NOMO-1 (cell line): ENCODE results near the gene PIANP.
"Not testable (repeated sequence)": the region's sequence is repeated elsewhere in the genome, so short reads cannot be mapped to it uniquely, and the experiment has no call there.

Experiments used
- DNase-seq, 2 experiments: peaks; one replicate each; lab custom pipeline; 2025; ENCODE audit not compliant: unreplicated experiment in 2 of 2; lab: John Stamatoyannopoulos, UW

PIANP gene

GRCh38 chr12:6708351-6708750 lies 7.7 kb upstream of the PIANP start:
- not testable (repeated sequence) for DNase-seq

DNA sequence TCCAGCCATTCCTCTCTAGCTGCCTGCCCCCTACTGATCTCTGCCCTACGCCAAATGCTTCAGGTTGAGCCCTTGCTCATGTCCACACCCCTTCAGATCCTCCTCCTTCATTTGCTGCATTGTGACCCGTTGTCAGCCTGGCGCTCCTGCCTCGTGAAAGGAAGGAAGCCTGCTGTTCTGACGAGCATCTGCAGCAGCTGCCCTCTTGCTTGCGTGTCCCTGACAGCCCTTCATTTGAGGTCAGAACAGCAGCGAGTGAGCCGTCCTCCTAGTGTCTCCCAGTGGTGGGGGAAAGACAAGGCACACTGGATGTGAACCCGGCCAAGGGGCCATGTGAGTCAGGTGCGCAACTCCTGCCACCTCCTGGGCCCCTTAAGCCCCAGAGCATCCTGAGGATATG lies 3.0 kb upstream of the PIANP start:
- no peak for DNase-seq

DNA sequence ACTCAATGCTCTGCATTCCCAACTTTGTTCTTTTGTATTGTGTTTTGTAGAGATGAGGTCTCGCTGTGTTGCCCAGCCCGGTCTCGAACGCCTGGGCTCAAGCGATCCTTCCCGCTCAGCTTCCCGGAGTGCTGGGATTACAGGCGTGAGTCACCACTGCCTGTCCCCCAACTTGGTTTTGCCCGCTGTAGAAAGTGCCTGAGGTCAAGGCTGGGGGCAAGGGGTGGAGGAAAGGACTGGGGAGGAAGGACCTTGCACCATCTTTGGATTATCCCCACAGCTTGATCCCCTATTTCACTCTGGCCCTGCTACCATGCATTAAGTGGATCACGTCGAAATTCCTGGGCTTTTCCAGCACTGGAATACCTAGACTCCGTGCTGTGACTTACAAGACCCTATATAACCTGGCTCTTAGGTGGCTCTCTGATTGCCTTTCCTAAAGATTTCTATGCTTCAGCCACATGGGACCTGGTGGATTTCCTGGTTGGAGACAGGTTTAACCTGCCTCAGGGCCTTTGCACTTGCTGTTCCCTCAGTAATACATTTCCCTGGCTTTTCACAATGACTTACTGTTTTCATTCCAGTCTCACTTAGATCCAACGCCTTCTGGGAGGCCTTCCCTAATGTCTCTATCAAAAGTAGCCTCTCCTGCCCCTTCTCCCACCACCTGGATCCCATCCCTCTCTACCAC lies 608 bp upstream of the PIANP start:
- DNase-seq = no peak

- DNase-seq = no peak
Observed at GRCh38 chr12:6699989-6700645, 498 bp downstream of the PIANP start.

DNA sequence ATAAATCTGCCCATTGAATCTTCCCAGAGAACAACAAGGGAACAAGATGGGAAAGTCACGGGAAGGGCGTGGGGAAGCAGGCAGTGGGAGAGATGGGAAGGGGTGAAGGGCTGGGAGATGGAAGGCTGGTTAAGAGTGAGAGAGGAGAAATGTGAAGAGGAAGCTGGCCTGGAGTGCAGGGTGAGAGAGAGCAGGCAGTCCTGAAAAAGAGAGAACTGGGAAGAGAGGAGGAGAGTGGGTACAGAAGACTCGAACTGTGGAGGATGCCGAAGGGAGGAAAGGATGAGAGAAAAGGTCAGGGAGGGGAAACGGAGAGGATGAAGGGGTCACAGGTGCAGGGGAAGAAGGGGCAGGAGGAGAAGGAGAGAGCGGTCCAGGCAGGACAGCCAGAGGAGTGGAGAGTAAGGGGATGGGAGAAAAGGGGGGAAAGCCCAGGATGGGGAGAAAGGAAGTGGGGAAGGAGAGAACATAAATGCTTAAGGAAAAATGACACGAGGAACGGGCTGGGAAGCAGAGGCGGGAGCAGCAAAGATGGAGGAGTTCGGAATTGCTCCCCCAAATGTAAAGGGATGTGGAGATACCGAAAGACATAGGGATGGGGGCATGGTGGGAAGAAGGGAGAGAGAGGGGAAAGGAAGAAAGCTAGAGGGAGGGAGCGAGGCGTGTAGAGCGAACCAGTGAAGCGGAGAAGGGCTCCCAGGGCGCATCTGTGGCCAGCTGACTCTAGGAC lies 1.2 kb downstream of the PIANP start:
- DNase-seq = no peak

DNA sequence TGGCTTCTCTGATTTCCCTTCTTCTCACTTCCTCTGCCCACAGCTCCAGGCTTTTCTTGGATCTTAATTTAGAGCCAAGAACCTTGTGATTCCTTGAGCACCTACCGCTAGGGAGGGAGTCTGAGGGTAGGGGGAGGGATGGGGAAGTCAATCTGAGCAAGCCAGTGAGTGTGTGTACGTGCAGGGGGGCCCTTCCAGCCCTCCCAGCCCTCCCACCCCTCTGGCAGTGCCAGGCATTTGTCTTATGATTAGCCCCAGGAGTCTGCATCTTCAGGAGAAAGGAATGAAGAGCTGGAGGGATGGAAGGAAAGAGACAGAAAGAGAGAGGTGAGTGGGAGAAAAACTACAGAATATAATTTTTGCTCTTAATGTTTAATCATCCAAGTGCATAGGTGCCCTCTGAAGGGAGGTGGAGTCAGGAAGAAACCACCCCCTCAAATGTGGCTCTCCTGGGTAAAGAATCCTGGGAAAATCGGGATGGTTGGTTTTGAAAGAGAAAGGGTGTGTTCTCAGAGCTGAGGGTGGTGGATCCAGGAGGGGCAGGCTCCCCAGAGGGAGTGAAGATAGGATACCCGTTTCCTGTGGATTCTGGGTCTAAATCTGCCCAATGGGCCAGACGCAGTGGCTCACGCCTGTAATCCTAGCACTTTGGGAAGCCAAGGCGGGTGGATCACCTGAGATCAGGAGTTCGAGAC lies 2.1 kb downstream of the PIANP start:
- no peak for DNase-seq

DNA sequence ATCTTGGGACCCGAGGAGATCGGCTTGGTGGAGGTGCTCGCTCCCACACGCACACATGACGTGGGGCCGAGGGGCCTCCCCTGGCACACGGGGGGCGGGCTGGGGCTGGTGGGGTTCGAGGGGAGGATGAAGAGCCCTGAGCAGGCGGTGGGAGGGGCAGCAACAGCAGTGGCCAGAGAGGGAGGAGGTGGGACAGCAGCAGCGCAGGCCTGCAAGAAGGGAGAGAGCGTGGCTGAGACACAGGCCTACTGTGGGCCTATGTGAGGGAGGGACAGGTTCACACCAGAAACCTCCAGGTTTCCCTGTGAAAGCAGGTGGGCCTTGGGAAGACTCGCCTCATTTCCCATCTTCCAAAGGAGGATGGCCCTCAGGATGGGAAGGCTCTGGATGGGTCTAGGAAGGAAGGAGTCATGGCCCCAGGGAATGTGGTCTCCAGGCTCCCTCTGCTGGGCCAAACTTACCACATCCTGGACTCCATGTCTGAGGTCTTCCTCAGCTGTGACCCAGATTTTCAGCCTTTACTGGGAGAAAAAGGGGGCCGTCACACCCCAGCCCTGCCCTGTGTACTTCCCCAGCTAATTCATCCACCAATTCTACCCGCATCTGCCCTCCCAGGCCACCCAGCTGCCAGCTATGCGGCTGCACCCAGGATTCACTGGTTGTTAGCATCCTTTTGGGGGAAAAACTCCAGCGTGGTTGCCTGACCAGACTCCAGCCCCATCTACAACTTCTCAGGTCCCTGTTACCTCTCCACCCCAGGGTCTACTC lies 2.8 kb downstream of the PIANP start:
- no peak for DNase-seq

DNA sequence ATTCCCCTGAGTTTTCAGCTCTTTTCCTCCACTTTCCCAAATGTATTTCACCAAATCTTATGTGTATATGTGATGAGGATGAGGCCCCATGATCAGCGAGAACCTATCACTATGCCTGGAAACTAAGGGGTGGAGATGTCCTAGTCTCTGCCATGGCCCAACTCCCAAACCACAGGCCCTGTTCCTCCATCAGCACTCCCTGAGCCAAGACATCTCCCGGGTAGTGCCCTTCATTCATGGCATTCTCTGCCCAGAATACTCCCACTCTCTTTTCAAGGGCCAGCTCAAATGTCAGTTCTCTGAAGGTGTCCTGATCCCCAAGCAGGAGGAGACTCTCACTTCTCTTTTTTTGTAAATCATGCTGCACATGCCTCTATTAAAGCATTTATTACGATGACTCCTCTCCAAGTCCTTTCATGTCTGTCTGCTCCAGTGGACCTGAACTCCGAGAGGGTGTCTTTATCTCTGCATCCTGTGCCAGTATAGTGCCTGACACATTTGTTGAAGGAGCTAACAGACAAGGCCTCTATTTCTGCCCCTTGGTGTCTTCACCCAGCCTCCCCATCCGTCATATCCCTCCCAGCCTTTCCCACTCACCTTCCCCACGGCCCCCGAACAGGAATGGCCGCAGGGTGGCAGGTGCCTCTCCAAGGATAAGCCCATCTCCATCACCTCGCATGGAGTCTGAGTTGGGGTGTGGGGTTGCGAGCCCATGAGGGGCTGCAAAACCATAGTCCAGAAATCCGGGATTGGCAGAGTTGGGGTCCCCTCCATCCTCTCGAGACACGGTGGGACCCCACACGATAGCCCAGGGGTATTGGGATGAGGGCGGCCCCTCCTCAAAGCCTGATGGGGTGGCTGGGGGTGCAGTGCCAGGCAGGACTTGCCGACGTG lies 3.7 kb downstream of the PIANP start:
- DNase-seq = peak in 1 of 2 experiments; percentile 69

- DNase-seq = no peak
Observed at GRCh38 chr12:6695313-6696045, 5.1 kb downstream of the PIANP start.

- DNase-seq = no peak
Observed at GRCh38 chr12:6694701-6695100, 5.9 kb downstream of the PIANP start.

GRCh38 chr12:6693832-6694355 lies 6.7 kb downstream of the PIANP start:
- DNase-seq = no peak

DNA sequence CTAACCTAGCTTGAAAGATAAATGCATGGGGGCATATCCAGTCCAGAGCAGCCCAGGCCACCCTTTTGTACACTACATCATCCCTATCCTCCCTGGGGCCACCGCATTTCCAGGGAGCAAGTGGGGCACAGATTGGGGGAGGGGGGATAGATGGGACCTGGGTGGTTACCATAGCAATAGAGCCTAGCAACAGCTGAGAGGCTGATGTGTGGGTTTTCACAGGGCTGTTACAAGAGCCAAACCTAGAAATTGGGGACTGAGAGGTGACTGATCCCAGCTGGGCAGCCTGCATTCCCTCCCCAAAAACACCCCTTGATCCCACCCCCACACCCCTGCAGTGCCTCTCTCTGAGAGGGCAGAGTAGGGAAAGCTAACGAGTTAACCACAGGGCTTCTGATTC lies 7.7 kb downstream of the PIANP start:
- no peak for DNase-seq

DNA sequence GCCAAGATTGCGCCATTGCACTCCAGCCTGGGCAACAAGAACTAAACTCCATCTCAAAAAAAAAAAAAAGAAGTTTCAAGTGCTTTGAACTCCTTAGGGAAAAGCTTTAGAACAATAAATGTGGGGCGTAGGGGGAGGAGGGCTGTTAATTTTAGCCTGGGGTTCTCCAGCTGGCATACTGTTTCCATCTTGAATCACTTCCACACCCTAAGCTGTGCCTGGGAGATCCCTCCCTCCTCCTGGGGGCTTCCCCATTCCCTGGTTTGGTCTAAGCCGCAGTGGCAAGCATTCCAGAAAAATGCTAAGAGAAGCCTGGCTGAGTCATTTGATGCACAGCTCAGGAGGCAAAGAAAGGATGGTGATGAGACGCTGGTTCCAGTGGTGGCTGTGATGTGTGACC lies 9.1 kb downstream of the PIANP start:
- DNase-seq = no peak

GRCh38 chr12:6688999-6689882 lies 11.4 kb downstream of the PIANP start, which contains the start of gene ZNF384:
TSS of gene ZNF384 (minus strand) at chr12:6689375. CDS start at chr12:6679520, 9,855 bp downstream.
- DNase-seq = peak; percentile 98 to 99

- peak; percentile 42 to 59 for DNase-seq
Observed at GRCh38 chr12:6688543-6688998, 12.0 kb downstream of the PIANP start.

DNA sequence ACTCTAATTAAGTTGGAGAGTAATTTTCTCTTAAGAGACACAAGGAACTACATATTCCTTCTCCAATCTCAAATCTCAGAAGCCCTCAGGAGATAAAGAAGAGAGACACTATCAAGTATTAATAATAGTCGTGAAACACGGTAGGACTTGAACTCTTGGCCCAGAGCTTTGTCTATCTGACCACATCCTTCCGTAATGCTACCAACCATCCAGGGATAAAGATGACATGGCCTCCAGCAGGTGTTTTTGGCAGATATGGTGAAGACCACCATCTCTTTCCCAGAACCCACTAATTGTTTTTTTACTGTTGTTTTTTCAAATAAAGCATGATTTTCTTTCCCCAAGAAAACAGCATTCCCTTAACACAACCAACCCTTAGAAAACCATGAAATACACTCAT lies 14.8 kb downstream of the PIANP start:
- DNase-seq = no peak

DNA sequence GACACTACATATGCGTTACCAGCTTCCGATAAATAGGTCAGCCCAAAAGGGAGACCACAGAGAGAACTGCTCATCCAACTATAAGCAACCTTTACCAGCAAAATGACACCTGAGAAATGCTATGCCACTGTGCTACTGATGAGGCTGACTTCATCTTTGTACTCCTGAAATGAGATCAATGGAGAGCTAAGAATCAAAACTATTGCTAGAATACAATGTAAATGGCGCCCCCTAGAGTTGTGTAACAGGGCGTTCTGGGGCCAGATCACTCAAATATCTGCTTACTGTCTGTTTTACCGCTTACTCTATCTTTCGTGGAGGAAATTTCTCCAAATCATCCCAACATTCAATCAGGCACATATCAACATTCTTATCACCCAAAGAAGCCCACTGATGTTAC lies 16.0 kb downstream of the PIANP start:
- DNase-seq = peak in 1 of 2 experiments; percentile 39
